ENCODE data around the gene ENKD1. TPM values are rescaled to one million over a fixed set of nuclear protein-coding genes. Genes with fewer than 3 reads are reported as not detected.

Gene ENKD1
- total RNA-seq, 1 experiment from 2014 or later = 8.9 TPM

DNA sequence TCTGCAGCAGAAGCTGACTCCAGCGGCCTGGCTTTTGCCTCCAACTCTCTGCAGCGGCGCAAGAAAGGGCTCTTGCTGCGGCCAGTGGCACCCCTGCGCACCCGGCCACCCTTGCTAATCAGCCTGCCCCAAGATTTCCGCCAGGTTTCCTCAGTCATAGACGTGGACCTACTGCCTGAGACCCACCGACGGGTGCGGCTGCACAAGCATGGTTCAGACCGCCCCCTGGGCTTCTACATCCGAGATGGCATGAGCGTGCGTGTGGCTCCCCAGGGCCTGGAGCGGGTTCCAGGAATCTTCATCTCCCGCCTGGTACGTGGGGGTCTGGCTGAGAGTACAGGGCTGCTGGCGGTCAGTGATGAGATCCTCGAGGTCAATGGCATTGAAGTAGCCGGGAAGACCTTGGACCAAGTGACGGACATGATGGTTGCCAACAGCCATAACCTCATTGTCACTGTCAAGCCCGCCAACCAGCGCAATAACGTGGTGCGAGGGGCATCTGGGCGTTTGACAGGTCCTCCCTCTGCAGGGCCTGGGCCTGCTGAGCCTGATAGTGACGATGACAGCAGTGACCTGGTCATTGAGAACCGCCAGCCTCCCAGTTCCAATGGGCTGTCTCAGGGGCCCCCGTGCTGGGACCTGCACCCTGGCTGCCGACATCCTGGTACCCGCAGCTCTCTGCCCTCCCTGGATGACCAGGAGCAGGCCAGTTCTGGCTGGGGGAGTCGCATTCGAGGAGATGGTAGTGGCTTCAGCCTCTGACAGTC, 4.5 kb downstream of the ENKD1 start:
- BruUV-seq (replicated peaks) = TSS peak; percentile 33

DNA sequence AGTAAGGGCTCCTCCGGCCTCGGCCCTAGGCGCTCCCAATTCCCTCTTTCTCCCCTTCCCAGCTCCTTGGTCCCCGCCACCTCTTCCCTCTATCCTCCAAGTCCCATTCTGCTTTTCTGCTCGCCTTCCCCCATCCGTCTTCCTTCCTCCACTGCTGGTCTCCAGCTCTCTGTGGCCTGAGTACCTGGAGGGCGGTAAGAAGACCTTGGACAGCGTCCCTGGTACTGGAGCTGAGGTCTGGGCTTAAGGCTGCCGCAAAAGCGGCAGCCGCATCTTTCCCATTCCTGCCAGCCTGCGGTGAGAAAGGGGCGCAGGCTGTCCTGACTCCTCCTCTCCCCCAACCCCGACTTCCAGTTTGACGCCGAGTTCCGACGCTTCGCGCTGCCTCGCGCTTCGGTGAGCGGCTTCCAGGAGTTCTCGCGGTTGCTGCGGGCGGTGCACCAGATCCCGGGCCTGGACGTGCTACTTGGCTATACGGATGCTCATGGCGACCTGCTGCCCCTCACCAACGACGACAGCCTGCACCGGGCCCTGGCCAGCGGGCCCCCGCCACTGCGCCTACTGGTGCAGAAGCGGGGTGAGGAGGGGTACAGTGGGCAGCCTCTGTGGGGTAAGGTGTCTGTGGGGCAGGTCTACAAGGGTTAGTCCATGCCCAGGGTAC, 5.3 kb downstream of the ENKD1 start:
- H3K4me3 Mint-ChIP-seq (ENCODE audit: unreplicated experiment) = peak overlapping the region; percentile 96
- intact Hi-C loops (cut with micrococcal nuclease; ENCODE audit: unreplicated experiment) = no loop called here
- peaks cover 37% of the 10 kb centered on the region for H3K36me3 Mint-ChIP-seq (ENCODE audit: insufficient read depth, unreplicated experiment)
- no peaks in the 10 kb centered on the region for H3K27me3 Mint-ChIP-seq (ENCODE audit: insufficient read depth, unreplicated experiment)
- peak overlapping the region; percentile 41 for H3K4me3 ChIP-seq (ENCODE audit: low read depth, low read length)
- H3K4me1 ChIP-seq = peaks cover 17% of the 10 kb centered on the region
- no peaks in the 10 kb centered on the region for H3K4me1 Mint-ChIP-seq (ENCODE audit: low read depth, unreplicated experiment)
- BruUV-seq (replicated peaks) = no TSS peak
- no peaks in the 10 kb centered on the region for H3K27me3 ChIP-seq (replicated peaks; ENCODE audit: control insufficient read depth, insufficient read depth, low read length)
- DNase-seq = peak; percentile 65 to 69
- no peaks in the 10 kb centered on the region for H3K36me3 ChIP-seq (ENCODE audit: control insufficient read depth, insufficient read depth, low read length)
- no peaks in the 10 kb centered on the region for H3K9me3 Mint-ChIP-seq (ENCODE audit: unreplicated experiment)
- ChIA-PET POLR2A (interaction anchor here (0.6 to 2.0 kb wide), 6 partner anchors 12 to 1450 kb away, joined by 4 to 19 read pairs (median 8); partner anchors contain the start of genes ATP6V0D1, CTCF, GFOD2 and RANBP10), CTCF (interaction anchor here (0.7 to 3.5 kb wide), 6 partner anchors 17 to 643 kb away, joined by 3 to 38 read pairs (median 8); partner anchors contain the start of genes ATP6V0D1 and CARMIL2)
- TF ChIP-seq CTCF (IDR thresholded peaks at IDR 0.05; ENCODE audit: insufficient read depth in 1 of 2, low read depth in 1 of 2, low read length in 1 of 2, severe bottlenecking in 1 of 2, unreplicated experiment in 1 of 2) = no peak
- no peaks in the 10 kb centered on the region for H3K9me3 ChIP-seq
- peak overlapping the region; percentile 96 for H3K27ac Mint-ChIP-seq (ENCODE audit: unreplicated experiment)

More for the DNA sequence above, 4.5 kb downstream of the ENKD1 start:
- peaks cover 17% of the 10 kb centered on the region for H3K4me1 ChIP-seq
- Mint-ChIP-seq H3K9me3 (ENCODE audit: unreplicated experiment) (no peaks in the 10 kb centered on the region), H3K4me1 (ENCODE audit: low read depth, unreplicated experiment) (no peaks in the 10 kb centered on the region), H3K27me3 (ENCODE audit: insufficient read depth, unreplicated experiment) (no peaks in the 10 kb centered on the region), H3K4me3 (ENCODE audit: unreplicated experiment) (peak overlapping the region; percentile 96), H3K36me3 (ENCODE audit: insufficient read depth, unreplicated experiment) (peaks cover 37% of the 10 kb centered on the region), H3K27ac (ENCODE audit: unreplicated experiment) (no peak overlapping the region)
- H3K9me3 ChIP-seq = no peaks in the 10 kb centered on the region
- H3K4me3 ChIP-seq (ENCODE audit: low read depth, low read length) = no peak overlapping the region
- no peaks in the 10 kb centered on the region for H3K36me3 ChIP-seq (ENCODE audit: control insufficient read depth, insufficient read depth, low read length)
- POLR2A ChIA-PET = no interaction called here
- no peak for TF ChIP-seq CTCF (IDR thresholded peaks at IDR 0.05; ENCODE audit: insufficient read depth in 1 of 2, low read depth in 1 of 2, low read length in 1 of 2, severe bottlenecking in 1 of 2, unreplicated experiment in 1 of 2)
- H3K27me3 ChIP-seq (replicated peaks; ENCODE audit: control insufficient read depth, insufficient read depth, low read length) = no peaks in the 10 kb centered on the region
- intact Hi-C loops (cut with micrococcal nuclease; ENCODE audit: unreplicated experiment) = no loop called here
- DNase-seq = peak in 1 of 2 experiments; percentile 35
- CTCF ChIA-PET = no interaction called here

DNA sequence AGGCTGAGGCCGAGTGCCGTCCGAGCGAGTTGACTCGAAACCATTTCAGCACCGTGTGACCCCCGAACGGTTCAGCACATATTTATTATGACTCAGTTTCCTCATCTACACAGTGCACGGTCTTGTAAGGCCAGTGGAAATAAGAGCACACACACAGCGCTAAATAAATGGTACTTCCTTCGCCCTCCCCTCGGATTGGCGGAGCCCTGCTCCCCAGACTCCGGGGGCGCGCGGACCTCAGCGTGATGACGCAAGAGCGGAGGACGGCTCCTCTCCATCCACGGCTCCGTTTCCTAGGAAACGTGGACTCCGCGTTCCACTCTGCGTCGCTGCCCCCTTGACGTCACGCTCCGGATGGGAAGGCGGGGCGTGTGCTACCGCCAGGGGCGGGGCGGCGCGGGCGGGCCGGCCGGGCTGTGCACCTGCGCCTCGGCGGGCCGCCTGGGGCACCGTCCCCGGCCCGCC, 6.0 kb downstream of the ENKD1 start, which contains the start of gene PARD6A:
TSS of gene PARD6A (plus strand) at position 397 of the 465 bp plus-strand sequence. CDS start 79 bp downstream, outside the sequence.
- Mint-ChIP-seq H3K4me1 (ENCODE audit: low read depth, unreplicated experiment) (no peaks in the 10 kb centered on the region), H3K9me3 (ENCODE audit: unreplicated experiment) (no peaks in the 10 kb centered on the region), H3K27me3 (ENCODE audit: insufficient read depth, unreplicated experiment) (no peaks in the 10 kb centered on the region), H3K27ac (ENCODE audit: unreplicated experiment) (peak within 1 kb of the TSS; percentile 96), H3K4me3 (ENCODE audit: unreplicated experiment) (peak within 1 kb of the TSS; percentile 96), H3K36me3 (ENCODE audit: insufficient read depth, unreplicated experiment) (peaks cover 40% of the 10 kb centered on the region)
- intact Hi-C loops (cut with micrococcal nuclease; ENCODE audit: unreplicated experiment) = loop anchor here (1.0 kb wide), 1 partner anchor 98 kb away; the partner anchor contains the start of gene CTCF
- Histone ChIP-seq H3K36me3 (ENCODE audit: control insufficient read depth, insufficient read depth, low read length) (no peaks in the 10 kb centered on the region), H3K27me3 (replicated peaks; ENCODE audit: control insufficient read depth, insufficient read depth, low read length) (no peaks in the 10 kb centered on the region), H3K4me3 (ENCODE audit: low read depth, low read length) (peak within 1 kb of the TSS; percentile 52), H3K4me1 (peaks cover 12% of the 10 kb centered on the region), H3K9me3 (no peaks in the 10 kb centered on the region)
- no TSS peak for BruUV-seq (replicated peaks)
- ChIA-PET POLR2A (interaction anchor here (0.6 to 2.0 kb wide), 11 partner anchors 11 to 1451 kb away, joined by 3 to 19 read pairs (median 4); partner anchors contain the start of genes ATP6V0D1, CTCF, GFOD2 and RANBP10), CTCF (interaction anchor here (0.6 to 3.5 kb wide), 18 partner anchors 11 to 642 kb away, joined by 3 to 38 read pairs (median 5); partner anchors contain the start of genes ATP6V0D1, CARMIL2, GFOD2 and RANBP10)
- no peak for TF ChIP-seq CTCF (IDR thresholded peaks at IDR 0.05; ENCODE audit: insufficient read depth in 1 of 2, low read depth in 1 of 2, low read length in 1 of 2, severe bottlenecking in 1 of 2, unreplicated experiment in 1 of 2)
- peak; percentile 96 to 97 for DNase-seq
